NK-92 treated with Interleukin-12 subunit alpha and Interleukin-12 subunit beta, amount 100 ng/mL, for 24 hours (cell line): Measurements from ENCODE around the gene ADGRV1.
"Not testable (repeated sequence)": the region's sequence is repeated elsewhere in the genome, so short reads cannot be mapped to it uniquely, and the experiment has no call there.

Source experiments
- DNase-seq: peaks from one replicate; lab custom pipeline; 2025; lab: John Stamatoyannopoulos, UW

Gene ADGRV1

GRCh38 chr5:90598293-90598692, 39.7 kb downstream of the ADGRV1 start:
- no peak for DNase-seq

- DNase-seq = not testable (repeated sequence)
Observed at GRCh38 chr5:90600307-90600706, 41.7 kb downstream of the ADGRV1 start.

GRCh38 chr5:90601468-90601867, 42.9 kb downstream of the ADGRV1 start:
- DNase-seq = no peak

GRCh38 chr5:90602681-90603080, 44.1 kb downstream of the ADGRV1 start:
- no peak for DNase-seq

- no peak for DNase-seq
Observed at GRCh38 chr5:90606539-90606938, 47.9 kb downstream of the ADGRV1 start.

GRCh38 chr5:90612919-90613318, 54.3 kb downstream of the ADGRV1 start:
- DNase-seq = no peak

GRCh38 chr5:90613459-90613858, 54.9 kb downstream of the ADGRV1 start:
- DNase-seq = no peak

GRCh38 chr5:90613918-90614504, 55.4 kb downstream of the ADGRV1 start:
- DNase-seq = no peak

- DNase-seq = no peak
Observed at GRCh38 chr5:90615355-90615754, 56.8 kb downstream of the ADGRV1 start.

- DNase-seq = no peak
Observed at GRCh38 chr5:90618071-90618470, 59.5 kb downstream of the ADGRV1 start.

- not testable (repeated sequence) for DNase-seq
Observed at GRCh38 chr5:90619762-90620161, 61.2 kb downstream of the ADGRV1 start.

- DNase-seq = no peak
Observed at GRCh38 chr5:90621848-90622247, 63.3 kb downstream of the ADGRV1 start.

- DNase-seq = no peak
Observed at GRCh38 chr5:90626493-90626892, 67.9 kb downstream of the ADGRV1 start.

- DNase-seq = no peak
Observed at GRCh38 chr5:90628492-90628891, 69.9 kb downstream of the ADGRV1 start.

GRCh38 chr5:90632791-90633190, 74.2 kb downstream of the ADGRV1 start:
- no peak for DNase-seq

- no peak for DNase-seq
Observed at GRCh38 chr5:90636948-90637347, 78.4 kb downstream of the ADGRV1 start.

GRCh38 chr5:90637731-90638130, 79.1 kb downstream of the ADGRV1 start:
- no peak for DNase-seq

- no peak for DNase-seq
Observed at GRCh38 chr5:90638878-90639277, 80.3 kb downstream of the ADGRV1 start.

GRCh38 chr5:90640484-90641059, 82.0 kb downstream of the ADGRV1 start:
- DNase-seq = no peak

GRCh38 chr5:90641528-90641927, 82.9 kb downstream of the ADGRV1 start:
- DNase-seq = no peak

- DNase-seq = no peak
Observed at GRCh38 chr5:90642706-90643229, 84.2 kb downstream of the ADGRV1 start.

GRCh38 chr5:90644132-90644531, 85.5 kb downstream of the ADGRV1 start:
- DNase-seq = no peak

- no peak for DNase-seq
Observed at GRCh38 chr5:90645024-90645610, 86.5 kb downstream of the ADGRV1 start.

GRCh38 chr5:90650767-90651166, 92.2 kb downstream of the ADGRV1 start:
- DNase-seq = no peak
